Body of pancreas (tissue), 4 donors: Measurements from ENCODE around the gene DMD. TPM values are rescaled to one million over a fixed set of nuclear protein-coding genes. Genes with fewer than 3 reads are reported as not detected.

Experiments
- ATAC-seq: fragments of 150-250 bp; one replicate; pipeline ENCODE4 v1.9.1; 2016
- DNase-seq, 4 donors: peaks; one replicate each; pipeline ENCODE4 v3.0.0-alpha.2; 2019
- H3K27ac ChIP-seq, 4 donors: fragments of 200-600 bp; sonication (generic); 1 replicate in 3 of 4; 2 replicates in 1 of 4; pipeline versions ENCODE4 v1.5.1 to v1.6.1; 2016 to 2019; ENCODE audit warnings: mild to moderate bottlenecking in 1 of 4, mixed read lengths in 1 of 4, moderate library complexity in 1 of 4
- H3K27me3 ChIP-seq, 2 donors: fragments of 200-600 bp; sonication (generic); one replicate each; pipeline ENCODE4 v1.6.0; 2016; ENCODE audit warnings: mild to moderate bottlenecking in 1 of 2
- H3K36me3 ChIP-seq, 2 donors: fragments of 200-600 bp; sonication (generic); replicated peaks in 1 of 2; 2 replicates each; pipeline ENCODE4 v1.5.1; 2016; ENCODE audit warnings: low read depth in 2 of 2; ENCODE audit not compliant: insufficient read depth in 1 of 2
- H3K4me1 ChIP-seq: fragments of 200-600 bp; sonication (generic); one replicate; pipeline ENCODE4 v1.6.0; 2016
- H3K4me3 ChIP-seq, 2 donors: fragments of 200-600 bp; sonication (generic); 1 replicate in 1 of 2; 2 replicates in 1 of 2; pipeline ENCODE4 v1.5.1; 2016 to 2019
- H3K9me3 ChIP-seq, 3 donors: fragments of 200-600 bp; sonication (generic); 1 replicate in 2 of 3; 2 replicates in 1 of 3; pipeline ENCODE4 v1.5.1; 2016
- CTCF ChIP-seq, 7 experiments: fragments of 450-650 bp in 4 of 7; fragments of 200-600 bp in 3 of 7; sonication (generic) in 3 of 7; IDR thresholded peaks; one replicate each; pipeline ENCODE4 v1.5.1; 2016 to 2019; ENCODE audit warnings: antibody characterized with exemption in 7 of 7
- POLR2A ChIP-seq, 3 donors: fragments of 450-650 bp; IDR thresholded peaks; one replicate each; pipeline ENCODE4 v1.6.1; 2016; ENCODE audit warnings: antibody characterized with exemption in 3 of 3, mild to moderate bottlenecking in 2 of 3
- WGBS, 2 donors: methylation state at CpG; one replicate each; pipeline ENCODE4 v1.1.5; 2017; 5-methylcytosine and 5-hydroxymethylcytosine counted together
- intact Hi-C: fragments of 100-400 bp; cut with DNase I; formaldehyde crosslinking; loops from one replicate; pipeline ENCODE4 v1.15.1; 2023
- total RNA-seq, 2 donors: library from RNA; depleted of rRNA; stranded (reverse); fragments of >200 nt; gene quantifications; one replicate each; pipeline ENCODE4 v1.1.0, GENCODE V29; 2016

DMD gene
- total RNA-seq, 2 donors from 2014 or later: 28.5 to 38.6 TPM

DNA sequence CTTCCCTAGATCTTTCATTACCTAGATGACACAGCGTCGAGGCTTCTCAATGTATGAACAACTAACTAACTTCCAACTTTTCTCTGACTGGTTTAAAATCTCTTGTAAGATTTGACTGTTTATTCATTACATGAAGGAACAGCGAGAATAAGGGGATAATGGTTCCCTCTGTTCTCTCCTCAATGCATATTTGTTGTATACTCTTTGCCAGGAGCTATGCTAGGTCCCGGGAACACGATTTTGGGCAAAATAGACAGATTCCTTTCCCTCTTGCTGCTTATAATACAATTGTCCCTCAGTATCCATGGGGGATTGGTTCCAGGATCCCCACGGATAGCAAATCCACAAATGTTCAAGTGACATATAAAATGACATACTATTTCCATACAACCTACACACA lies 1020.0 kb downstream of the DMD start:
- ATAC-seq: no peak
- no peak for DNase-seq
- WGBS, 2 donors: 85 to 86% methylated on average over 6 of the region's 6 CpGs
- H3K4me3 ChIP-seq: no peak overlapping the region
- no peaks in the 10 kb centered on the region for H3K36me3 ChIP-seq
- intact Hi-C loops: no loop called here
- no peaks in the 10 kb centered on the region for H3K9me3 ChIP-seq
- H3K27ac ChIP-seq: no peak overlapping the region
- no peaks in the 10 kb centered on the region for H3K27me3 ChIP-seq
- H3K4me1 ChIP-seq: no peaks in the 10 kb centered on the region
- TF ChIP-seq POLR2A (IDR thresholded peaks at IDR 0.05) (no peak), CTCF (IDR thresholded peaks at IDR 0.05) (no peak)

DNA sequence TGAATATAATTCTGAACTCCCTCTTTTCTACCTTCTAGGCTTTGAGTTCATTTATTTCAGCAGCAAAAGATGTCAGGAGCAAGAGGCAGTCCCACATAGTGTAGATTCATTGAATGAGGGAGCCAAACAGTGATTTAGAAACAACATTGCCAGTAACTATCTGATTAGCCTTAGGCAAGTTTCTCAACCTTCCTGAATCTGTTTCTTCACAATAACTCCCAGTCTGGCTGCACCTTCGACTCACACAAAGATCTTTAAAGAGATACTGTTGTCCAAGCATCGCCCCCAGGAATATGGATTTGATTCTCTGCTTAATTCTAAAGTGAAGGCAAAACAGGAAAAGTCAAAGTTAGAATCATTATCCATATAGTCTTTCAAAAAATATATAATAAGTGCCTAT lies 1026.2 kb downstream of the DMD start:
- WGBS, 2 donors: 62% methylated on average over 2 of the region's 2 CpGs
- Histone ChIP-seq H3K27ac (no peak overlapping the region), H3K9me3 (no peaks in the 10 kb centered on the region), H3K4me3 (no peak overlapping the region), H3K27me3 (no peaks in the 10 kb centered on the region), H3K36me3 (no peaks in the 10 kb centered on the region), H3K4me1 (no peaks in the 10 kb centered on the region)
- no peak for DNase-seq
- intact Hi-C loops: no loop called here
- TF ChIP-seq CTCF (IDR thresholded peaks at IDR 0.05): no peak
- TF ChIP-seq POLR2A (IDR thresholded peaks at IDR 0.05): no peak
- ATAC-seq: no peak

GRCh38 chrX:32183066-32183465 lies 1028.3 kb downstream of the DMD start:
- Histone ChIP-seq H3K4me3 (no peak overlapping the region), H3K9me3 (no peaks in the 10 kb centered on the region), H3K27me3 (no peaks in the 10 kb centered on the region), H3K27ac (no peak overlapping the region), H3K4me1 (no peaks in the 10 kb centered on the region), H3K36me3 (no peaks in the 10 kb centered on the region)
- intact Hi-C loops: no loop called here
- TF ChIP-seq POLR2A (IDR thresholded peaks at IDR 0.05): no peak
- DNase-seq (no peak), ATAC-seq (no peak)

- ATAC-seq (no peak), DNase-seq (no peak)
- H3K4me1 ChIP-seq: no peaks in the 10 kb centered on the region
- 66 to 77% methylated on average over 5 of the region's 5 CpGs for WGBS, 2 donors
- no peak overlapping the region for H3K4me3 ChIP-seq
- TF ChIP-seq POLR2A (IDR thresholded peaks at IDR 0.05) (no peak), CTCF (IDR thresholded peaks at IDR 0.05) (no peak)
- H3K36me3 ChIP-seq: no peaks in the 10 kb centered on the region
- no peaks in the 10 kb centered on the region for H3K27me3 ChIP-seq
- no peak overlapping the region for H3K27ac ChIP-seq
- H3K9me3 ChIP-seq: no peaks in the 10 kb centered on the region
- intact Hi-C loops: no loop called here
Observed at GRCh38 chrX:32176510-32176909, 1034.8 kb downstream of the DMD start.

- no peaks in the 10 kb centered on the region for H3K4me1 ChIP-seq
- 72 to 75% methylated on average over 3 of the region's 3 CpGs for WGBS, 2 donors
- intact Hi-C loops: no loop called here
- TF ChIP-seq CTCF (IDR thresholded peaks at IDR 0.05) (no peak), POLR2A (IDR thresholded peaks at IDR 0.05) (no peak)
- no peaks in the 10 kb centered on the region for H3K9me3 ChIP-seq
- no peak overlapping the region for H3K4me3 ChIP-seq
- H3K36me3 ChIP-seq: no peaks in the 10 kb centered on the region
- DNase-seq (no peak), ATAC-seq (no peak)
- H3K27me3 ChIP-seq: no peaks in the 10 kb centered on the region
- H3K27ac ChIP-seq: no peak overlapping the region
Observed at GRCh38 chrX:32170481-32170880, 1040.9 kb downstream of the DMD start.
